ENCODE data around the gene GPC6.

Gene GPC6

DNA sequence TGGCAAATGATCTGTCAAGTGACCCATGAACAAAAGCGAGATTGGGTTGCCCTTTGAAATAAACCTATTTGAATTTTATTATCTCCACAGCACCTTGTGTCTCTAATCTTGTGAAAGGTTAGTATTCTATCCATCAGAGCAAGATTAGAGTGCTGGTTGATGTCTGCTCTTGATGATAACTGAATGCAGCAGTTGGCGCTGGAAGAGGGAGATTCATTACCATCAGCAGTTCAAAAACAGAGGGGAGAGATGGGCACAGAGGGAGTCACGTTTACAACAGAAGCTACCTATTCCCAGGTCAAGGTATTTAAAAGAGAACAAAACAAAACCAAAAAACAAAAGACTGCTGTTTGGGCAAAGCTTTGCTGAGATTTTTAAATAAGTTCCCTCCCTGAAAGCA lies 588.1 kb downstream of the GPC6 start:
- no peaks in the 10 kb centered on the region for H3K9me3 Mint-ChIP-seq
- TF ChIP-seq, protein P1, sequence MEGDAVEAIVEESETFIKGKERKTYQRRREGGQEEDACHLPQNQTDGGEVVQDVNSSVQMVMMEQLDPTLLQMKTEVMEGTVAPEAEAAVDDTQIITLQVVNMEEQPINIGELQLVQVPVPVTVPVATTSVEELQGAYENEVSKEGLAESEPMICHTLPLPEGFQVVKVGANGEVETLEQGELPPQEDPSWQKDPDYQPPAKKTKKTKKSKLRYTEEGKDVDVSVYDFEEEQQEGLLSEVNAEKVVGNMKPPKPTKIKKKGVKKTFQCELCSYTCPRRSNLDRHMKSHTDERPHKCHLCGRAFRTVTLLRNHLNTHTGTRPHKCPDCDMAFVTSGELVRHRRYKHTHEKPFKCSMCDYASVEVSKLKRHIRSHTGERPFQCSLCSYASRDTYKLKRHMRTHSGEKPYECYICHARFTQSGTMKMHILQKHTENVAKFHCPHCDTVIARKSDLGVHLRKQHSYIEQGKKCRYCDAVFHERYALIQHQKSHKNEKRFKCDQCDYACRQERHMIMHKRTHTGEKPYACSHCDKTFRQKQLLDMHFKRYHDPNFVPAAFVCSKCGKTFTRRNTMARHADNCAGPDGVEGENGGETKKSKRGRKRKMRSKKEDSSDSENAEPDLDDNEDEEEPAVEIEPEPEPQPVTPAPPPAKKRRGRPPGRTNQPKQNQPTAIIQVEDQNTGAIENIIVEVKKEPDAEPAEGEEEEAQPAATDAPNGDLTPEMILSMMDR (IDR thresholded peaks at IDR 0.05; ENCODE audit: unreplicated experiment in 3 of 3), result no peak
- no peaks in the 10 kb centered on the region for H3K36me3 Mint-ChIP-seq (ENCODE audit: low read depth)
- H3K27me3 Mint-ChIP-seq (ENCODE audit: low read depth), result no peaks in the 10 kb centered on the region
- H3K4me1 Mint-ChIP-seq, result peaks cover 7% of the 10 kb centered on the region
- no peak overlapping the region for H3K4me3 Mint-ChIP-seq
- no peak overlapping the region for H3K27ac Mint-ChIP-seq

DNA sequence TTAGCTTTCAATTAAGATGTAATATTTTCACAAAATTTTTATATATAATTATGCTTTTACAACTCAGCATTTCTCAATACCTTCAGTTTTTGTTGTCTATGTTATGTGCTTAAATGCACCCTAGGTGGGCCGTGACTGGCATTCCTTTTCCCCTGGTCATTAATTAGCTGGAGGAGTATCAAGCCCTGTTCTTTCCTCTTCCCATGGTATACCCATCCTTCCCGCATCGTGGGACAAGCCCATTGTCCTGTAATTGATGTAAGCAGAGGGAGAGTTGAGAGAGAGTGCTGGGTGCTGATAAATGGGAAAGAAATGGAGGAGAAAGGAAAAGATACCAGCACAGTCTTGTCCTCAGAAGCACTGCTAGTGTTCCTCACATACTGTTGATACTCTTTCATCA lies 591.7 kb downstream of the GPC6 start:
- TF ChIP-seq, protein P1 (IDR thresholded peaks at IDR 0.05; ENCODE audit: unreplicated experiment in 3 of 3), result no peak
- Mint-ChIP-seq H3K27me3 (ENCODE audit: low read depth) (no peaks in the 10 kb centered on the region), H3K4me3 (no peak overlapping the region), H3K36me3 (ENCODE audit: low read depth) (no peaks in the 10 kb centered on the region), H3K9me3 (no peaks in the 10 kb centered on the region), H3K27ac (no peak overlapping the region), H3K4me1 (no peaks in the 10 kb centered on the region)

DNA sequence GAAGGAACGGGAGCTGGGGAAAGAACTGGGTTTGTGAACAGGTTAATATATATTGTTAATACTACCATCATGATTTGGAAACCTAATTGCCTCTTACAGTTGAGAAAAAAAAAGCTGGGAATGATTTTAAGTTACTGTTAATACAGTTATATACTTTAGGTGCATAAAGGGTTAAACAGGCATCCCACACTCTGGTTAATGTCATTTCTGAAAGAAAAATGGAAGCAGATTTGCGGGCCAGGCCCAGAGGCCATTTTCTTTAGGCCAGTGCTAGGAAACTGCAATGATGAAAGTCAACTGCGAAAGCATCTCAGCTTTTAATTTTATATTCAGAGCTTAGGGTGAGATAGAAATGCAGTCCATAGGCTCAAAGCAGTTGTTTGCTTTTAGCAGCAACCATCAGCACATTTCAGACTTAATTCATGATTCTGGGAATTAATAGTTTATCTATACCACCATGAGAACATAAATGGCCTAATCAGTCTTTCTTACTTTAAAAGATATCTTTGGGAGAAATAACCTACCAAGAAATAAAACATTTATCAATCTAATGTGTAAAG lies 592.8 kb downstream of the GPC6 start:
- H3K36me3 Mint-ChIP-seq (ENCODE audit: low read depth), result no peaks in the 10 kb centered on the region
- no peaks in the 10 kb centered on the region for H3K4me1 Mint-ChIP-seq
- H3K9me3 Mint-ChIP-seq, result no peaks in the 10 kb centered on the region
- TF ChIP-seq, protein P1 (IDR thresholded peaks at IDR 0.05; ENCODE audit: unreplicated experiment in 3 of 3), result no peak
- H3K4me3 Mint-ChIP-seq, result no peak overlapping the region
- peak overlapping the region in 1 of 3 experiments; percentile 16 for H3K27ac Mint-ChIP-seq
- H3K27me3 Mint-ChIP-seq (ENCODE audit: low read depth), result no peaks in the 10 kb centered on the region

DNA sequence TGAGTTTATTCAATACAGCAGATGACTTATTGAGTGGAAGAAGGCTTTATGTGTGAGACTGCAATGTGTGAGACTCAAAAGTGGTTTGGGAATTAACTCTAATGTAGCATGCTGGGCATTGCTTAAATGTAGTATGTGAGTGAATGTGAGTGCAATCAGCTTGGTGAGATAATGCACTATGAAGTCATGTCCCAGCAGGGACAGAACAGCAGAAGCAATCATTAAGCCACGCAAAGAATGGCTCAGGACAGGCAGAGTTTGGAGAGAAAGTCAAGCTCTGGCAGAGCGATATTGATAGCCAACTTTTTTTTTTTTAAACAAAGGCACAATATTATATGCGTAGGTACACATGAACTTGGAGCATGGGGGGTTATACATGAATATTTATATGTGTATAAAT lies 597.7 kb downstream of the GPC6 start:
- H3K36me3 Mint-ChIP-seq (ENCODE audit: low read depth), result no peaks in the 10 kb centered on the region
- TF ChIP-seq, protein P1 (IDR thresholded peaks at IDR 0.05; ENCODE audit: unreplicated experiment in 3 of 3), result no peak
- H3K27me3 Mint-ChIP-seq (ENCODE audit: low read depth), result no peaks in the 10 kb centered on the region
- H3K4me3 Mint-ChIP-seq, result no peak overlapping the region
- no peaks in the 10 kb centered on the region for H3K4me1 Mint-ChIP-seq
- H3K27ac Mint-ChIP-seq, result no peak overlapping the region
- no peaks in the 10 kb centered on the region for H3K9me3 Mint-ChIP-seq

DNA sequence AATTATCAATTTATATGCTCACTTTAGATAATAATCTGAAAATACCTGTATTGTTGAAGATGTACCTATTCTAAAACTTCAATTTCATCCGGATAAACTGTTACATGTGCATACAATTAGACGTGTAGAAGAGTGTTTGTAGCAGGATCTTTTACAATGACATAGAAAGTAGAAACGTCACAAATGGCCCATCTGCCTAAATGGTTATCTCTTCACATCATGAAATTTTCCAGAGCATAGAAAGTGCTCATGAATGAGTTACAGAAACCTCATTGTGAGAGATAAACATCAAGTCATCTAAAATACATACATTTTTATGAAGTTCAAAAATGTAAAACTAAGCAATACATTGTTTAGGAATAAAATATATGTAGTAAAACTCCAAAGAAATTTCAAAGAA lies 607.4 kb downstream of the GPC6 start:
- H3K36me3 Mint-ChIP-seq (ENCODE audit: low read depth), result peaks cover 11% of the 10 kb centered on the region
- no peaks in the 10 kb centered on the region for H3K9me3 Mint-ChIP-seq
- no peak overlapping the region for H3K27ac Mint-ChIP-seq
- no peaks in the 10 kb centered on the region for H3K27me3 Mint-ChIP-seq (ENCODE audit: low read depth)
- no peak overlapping the region for H3K4me3 Mint-ChIP-seq
- TF ChIP-seq, protein P1 (IDR thresholded peaks at IDR 0.05; ENCODE audit: unreplicated experiment in 3 of 3), result no peak
- peaks cover 3% of the 10 kb centered on the region for H3K4me1 Mint-ChIP-seq

DNA sequence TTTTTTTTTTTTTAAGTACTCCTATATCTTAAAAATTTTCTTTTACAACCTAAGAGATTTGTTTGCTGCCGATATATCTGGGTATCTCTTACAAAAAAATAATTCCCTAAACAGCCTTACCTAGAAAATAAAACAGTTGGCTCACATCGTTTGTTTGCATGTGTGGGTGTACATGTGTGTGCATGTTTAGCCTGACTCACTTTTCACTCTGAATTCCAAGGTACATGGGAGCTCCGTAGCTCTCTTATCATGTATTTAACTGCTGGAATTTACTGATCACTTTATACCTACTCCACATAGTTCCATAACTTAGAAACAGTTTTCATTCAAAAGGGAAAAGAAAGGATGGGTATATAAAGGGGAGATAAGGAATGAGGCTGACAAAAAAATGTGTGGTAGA lies 616.5 kb downstream of the GPC6 start:
- Mint-ChIP-seq H3K4me1 (peaks cover 12% of the 10 kb centered on the region), H3K4me3 (no peak overlapping the region), H3K27ac (peak overlapping the region in 1 of 3 experiments; percentile 19), H3K9me3 (no peaks in the 10 kb centered on the region), H3K27me3 (ENCODE audit: low read depth) (no peaks in the 10 kb centered on the region), H3K36me3 (ENCODE audit: low read depth) (peaks cover 3% of the 10 kb centered on the region)
- TF ChIP-seq, protein P1 (IDR thresholded peaks at IDR 0.05; ENCODE audit: unreplicated experiment in 3 of 3), result no peak
